Mesendoderm (in vitro differentiated cells): ENCODE data around the gene ZBTB17.
"Not testable (repeated sequence)": the region's sequence is repeated elsewhere in the genome, so short reads cannot be mapped to it uniquely, and the experiment has no call there.

Experiments
- DNase-seq: peaks from one replicate; pipeline ENCODE4 v3.0.0; 2013
- H2AK5ac ChIP-seq: 2 replicates; pipeline ENCODE4 v1.6.1; 2013; ENCODE audit warnings: low read length, inconsistent platforms
- H2BK120ac ChIP-seq: 2 replicates; pipeline ENCODE4 v1.6.1; 2013; ENCODE audit warnings: low read depth, mild to moderate bottlenecking, low read length, moderate library complexity, mixed read lengths
- H2BK15ac ChIP-seq: replicated peaks from 2 replicates; pipeline ENCODE4 v1.6.1; 2013; ENCODE audit warnings: low read depth, mild to moderate bottlenecking, moderate library complexity
- H2BK5ac ChIP-seq: 2 replicates; pipeline ENCODE4 v1.6.1; 2013; ENCODE audit warnings: low read length, inconsistent platforms
- H3K18ac ChIP-seq: 2 replicates; pipeline ENCODE4 v1.6.1; 2013; ENCODE audit warnings: mild to moderate bottlenecking, low read length, mixed read lengths
- H3K23ac ChIP-seq: one replicate; pipeline ENCODE4 v1.6.1; 2013; ENCODE audit warnings: low read length
- H3K27ac ChIP-seq: 2 replicates; pipeline ENCODE4 v1.5.1; 2013; ENCODE audit warnings: low read depth, mild to moderate bottlenecking, inconsistent platforms, low read length, moderate library complexity
- H3K27me3 ChIP-seq: 2 replicates; pipeline ENCODE4 v1.6.1; 2013; ENCODE audit warnings: low read length, control low read depth, mild to moderate bottlenecking, inconsistent platforms; ENCODE audit not compliant: insufficient read depth, poor library complexity
- H3K36me3 ChIP-seq: 2 replicates; pipeline ENCODE4 v1.6.1; 2013; ENCODE audit warnings: low read length, inconsistent platforms; ENCODE audit not compliant: control insufficient read depth, insufficient read depth
- H3K4ac ChIP-seq: one replicate; pipeline ENCODE4 v1.6.1; 2013; ENCODE audit warnings: low read depth, mild to moderate bottlenecking, low read length, moderate library complexity
- H3K4me1 ChIP-seq: 2 replicates; pipeline ENCODE4 v1.6.1; 2013; ENCODE audit warnings: low read depth, low read length, inconsistent platforms; ENCODE audit not compliant: control insufficient read depth
- H3K4me2 ChIP-seq: 2 replicates; pipeline ENCODE4 v1.6.1; 2013; ENCODE audit warnings: low read length
- H3K4me3 ChIP-seq: 2 replicates; pipeline ENCODE4 v1.5.1; 2013; ENCODE audit warnings: mild to moderate bottlenecking, low read length
- H3K56ac ChIP-seq: one replicate; pipeline ENCODE4 v1.6.1; 2013; ENCODE audit warnings: low read length
- H3K79me1 ChIP-seq: 2 replicates; pipeline ENCODE4 v1.6.1; 2013; ENCODE audit warnings: low read length, inconsistent platforms
- H3K79me2 ChIP-seq: 2 replicates; pipeline ENCODE4 v1.6.1; 2013; ENCODE audit warnings: mild to moderate bottlenecking, low read length; ENCODE audit not compliant: control insufficient read depth, insufficient read depth
- H3K9ac ChIP-seq: 2 replicates; pipeline ENCODE4 v1.6.1; 2013; ENCODE audit warnings: low read length, inconsistent platforms
- H4K5ac ChIP-seq: one replicate; pipeline ENCODE4 v1.6.1; 2013; ENCODE audit warnings: low read length
- H4K8ac ChIP-seq: one replicate; pipeline ENCODE4 v1.6.1; 2013; ENCODE audit warnings: low read depth, mild to moderate bottlenecking, control low read depth, low read length, moderate library complexity
- WGBS: extraction: QIAGEN DNeasy Blood & Tissue Kit; methylation state at CpG from one replicate; pipeline ENCODE4 v1.1.7; 2013; ENCODE audit warnings: low lambda C conversion rate, missing lambda C conversion rate; ENCODE audit not compliant: insufficient coverage; ENCODE audit errors: extremely low coverage; 5-methylcytosine and 5-hydroxymethylcytosine counted together

The ZBTB17 gene

GRCh38 chr1:16001274-16001673, 25.4 kb upstream of the ZBTB17 start:
- H2BK120ac ChIP-seq, H2BK15ac ChIP-seq, H3K79me1 ChIP-seq, H3K23ac ChIP-seq, H4K8ac ChIP-seq, H3K36me3 ChIP-seq, H3K4me1 ChIP-seq, H3K79me2 ChIP-seq, H2AK5ac ChIP-seq, H4K5ac ChIP-seq, H3K27me3 ChIP-seq, H2BK5ac ChIP-seq, H3K4me2 ChIP-seq, H3K4ac ChIP-seq, H3K18ac ChIP-seq, H3K56ac ChIP-seq, H3K9ac ChIP-seq, DNase-seq, H3K4me3 ChIP-seq, H3K27ac ChIP-seq: not testable (repeated sequence)
- no CpG with 5 or more reads among the region's 10 CpGs for WGBS

DNA sequence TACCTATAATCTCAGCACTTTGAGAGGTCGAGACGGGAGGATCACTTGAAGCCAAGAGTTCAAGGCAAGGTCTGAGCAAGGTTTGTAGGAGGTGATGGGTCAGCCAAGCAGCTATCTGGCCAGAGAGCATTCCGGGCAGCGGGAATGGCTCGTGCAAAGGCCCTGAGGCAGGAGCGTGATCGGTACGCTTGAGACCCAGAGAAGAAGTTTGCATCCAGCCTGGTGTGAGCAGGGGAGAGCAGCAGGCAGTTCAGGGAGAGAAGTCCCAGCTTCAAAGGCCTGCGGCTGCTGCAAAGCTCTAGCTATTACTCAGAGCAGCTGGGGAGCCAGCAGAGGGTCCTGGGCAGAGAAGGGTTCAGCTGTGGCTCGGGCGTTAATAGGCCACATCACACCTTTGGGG, 23.0 kb upstream of the ZBTB17 start:
- WGBS: no CpG with 5 or more reads among the region's 11 CpGs
- Histone ChIP-seq H3K9ac (no peak overlapping the region), H3K79me2 (no peaks in the 10 kb centered on the region), H3K36me3 (no peaks in the 10 kb centered on the region), H4K8ac (no peak overlapping the region), H4K5ac (no peak overlapping the region), H2BK5ac (no peak overlapping the region), H3K4me3 (no peak overlapping the region), H2BK120ac (no peak overlapping the region), H3K4me1 (no peaks in the 10 kb centered on the region), H3K27ac (no peak overlapping the region), H3K4ac (no peak overlapping the region), H3K56ac (no peak overlapping the region), H3K18ac (no peak overlapping the region), H3K27me3 (no peaks in the 10 kb centered on the region), H2BK15ac (no peak overlapping the region), H3K4me2 (no peak overlapping the region), H2AK5ac (no peak overlapping the region), H3K79me1 (no peaks in the 10 kb centered on the region), H3K23ac (no peak overlapping the region)
- DNase-seq: no peak

DNA sequence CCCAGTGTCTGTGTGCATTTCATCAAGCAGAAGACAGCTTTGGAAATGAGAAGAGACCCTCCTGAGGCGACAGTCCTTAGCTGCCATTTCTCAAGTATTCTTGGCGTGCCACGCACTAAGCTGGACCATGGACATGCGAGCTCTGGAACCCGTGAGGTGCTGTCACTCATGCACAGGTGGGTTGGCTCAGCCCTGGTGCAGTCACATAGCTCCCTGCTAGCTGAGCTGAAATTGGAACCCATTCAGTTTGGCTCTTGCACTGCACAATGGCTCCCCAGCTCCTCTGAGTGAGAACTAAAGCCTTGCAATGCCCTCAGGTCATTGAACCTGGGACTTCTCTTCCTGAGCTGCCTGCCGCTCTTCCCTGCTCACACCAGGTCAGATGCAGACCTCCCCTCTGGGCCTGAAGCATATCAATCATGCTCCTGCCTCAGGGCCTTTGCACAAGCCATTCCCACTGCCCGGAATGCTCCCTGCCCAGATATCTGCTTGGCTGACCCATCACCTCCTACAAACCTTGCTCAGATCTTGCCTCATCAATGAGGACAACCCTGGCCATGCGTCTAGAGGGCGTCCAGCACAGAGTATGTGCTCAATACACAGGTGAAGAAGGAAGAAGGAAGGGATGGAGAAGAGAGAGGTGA, 21.9 kb upstream of the ZBTB17 start:
- H3K79me1 ChIP-seq: no peaks in the 10 kb centered on the region
- H3K18ac ChIP-seq: no peak overlapping the region
- H3K36me3 ChIP-seq: no peaks in the 10 kb centered on the region
- H3K4me1 ChIP-seq: no peaks in the 10 kb centered on the region
- H2BK5ac ChIP-seq: no peak overlapping the region
- no peak overlapping the region for H3K9ac ChIP-seq
- H3K79me2 ChIP-seq: no peaks in the 10 kb centered on the region
- no peak for DNase-seq
- H3K4me3 ChIP-seq: no peak overlapping the region
- no peak overlapping the region for H3K23ac ChIP-seq
- H3K27ac ChIP-seq: no peak overlapping the region
- no peak overlapping the region for H4K5ac ChIP-seq
- no peaks in the 10 kb centered on the region for H3K27me3 ChIP-seq
- H3K4me2 ChIP-seq: no peak overlapping the region
- no peak overlapping the region for H2AK5ac ChIP-seq
- H3K4ac ChIP-seq: no peak overlapping the region
- no peak overlapping the region for H2BK120ac ChIP-seq
- no peak overlapping the region for H4K8ac ChIP-seq
- no peak overlapping the region for H3K56ac ChIP-seq
- no CpG with 5 or more reads among the region's 9 CpGs for WGBS
- no peak overlapping the region for H2BK15ac ChIP-seq

GRCh38 chr1:15997076-15997585, 21.2 kb upstream of the ZBTB17 start:
- Histone ChIP-seq H3K36me3 (no peaks in the 10 kb centered on the region), H4K8ac (no peak overlapping the region), H3K79me1 (no peaks in the 10 kb centered on the region), H3K56ac (no peak overlapping the region), H3K23ac (no peak overlapping the region), H3K27me3 (no peaks in the 10 kb centered on the region), H3K18ac (no peak overlapping the region), H3K4me1 (no peaks in the 10 kb centered on the region), H3K79me2 (no peaks in the 10 kb centered on the region), H2BK120ac (no peak overlapping the region), H3K4me2 (no peak overlapping the region), H3K27ac (no peak overlapping the region), H2BK15ac (no peak overlapping the region), H2BK5ac (no peak overlapping the region), H2AK5ac (no peak overlapping the region), H3K4ac (no peak overlapping the region), H4K5ac (no peak overlapping the region), H3K4me3 (no peak overlapping the region), H3K9ac (no peak overlapping the region)
- WGBS: no CpG with 5 or more reads among the region's 9 CpGs
- no peak for DNase-seq

GRCh38 chr1:15994590-15995351, 18.9 kb upstream of the ZBTB17 start:
- no CpG with 5 or more reads among the region's 11 CpGs for WGBS
- Histone ChIP-seq H3K36me3 (no peaks in the 10 kb centered on the region), H3K56ac (no peak overlapping the region), H3K4ac (no peak overlapping the region), H4K5ac (no peak overlapping the region), H3K27ac (no peak overlapping the region), H3K9ac (no peak overlapping the region), H3K4me1 (no peaks in the 10 kb centered on the region), H3K79me1 (no peaks in the 10 kb centered on the region), H2BK120ac (no peak overlapping the region), H3K4me2 (no peak overlapping the region), H3K27me3 (no peaks in the 10 kb centered on the region), H2BK5ac (no peak overlapping the region), H3K23ac (no peak overlapping the region), H3K79me2 (no peaks in the 10 kb centered on the region), H2BK15ac (no peak overlapping the region), H4K8ac (no peak overlapping the region), H3K18ac (no peak overlapping the region), H2AK5ac (no peak overlapping the region), H3K4me3 (no peak overlapping the region)
- peak; percentile 53 for DNase-seq
